IMR-90 (cell line): ENCODE results near the gene CRYBA1. TPM values are rescaled to one million over a fixed set of nuclear protein-coding genes. Genes with fewer than 3 reads are reported as not detected.
A peak's percentile ranks its signal among the peaks of the same experiment; 100 is the strongest.

ENCODE experiments used
- ATAC-seq: fragments of 200-7000 bp; cut with Tn5 transposase; 2 replicates; pipeline ENCODE4 v1.9.1; 2020; ENCODE audit warnings: low read depth, mild to moderate bottlenecking, moderate library complexity
- BruUV-seq: library from RNA; stranded (reverse); fragments of 400-500 nt; replicated peaks from 2 replicates; lab custom pipeline; 2021; lab: Mats Ljungman, UMichigan
- CTCF ChIA-PET: fragments of 300-600 bp; formaldehyde crosslinking; extraction: SDS; loops from one replicate; lab custom pipeline; 2021; ENCODE audit warnings: antibody characterized with exemption; lab: Yijun Ruan, JAX
- POLR2A ChIA-PET: fragments of 300-600 bp; sonication (Branson Sonifier 250); formaldehyde crosslinking; loops from one replicate; lab custom pipeline; 2022; ENCODE audit warnings: antibody characterized with exemption; ENCODE audit not compliant: unreplicated experiment; lab: Charles Lee
- DNase-seq: peaks from one replicate; pipeline ENCODE4 v3.0.0; 2013
- H2AFZ ChIP-seq: replicated peaks from 2 replicates; pipeline ENCODE3; 2013; ENCODE audit warnings: low read length, mild to moderate bottlenecking; ENCODE audit not compliant: poor library complexity
- H2AK5ac ChIP-seq: 2 replicates; pipeline ENCODE4 v1.6.1; 2013; ENCODE audit warnings: low read depth, low read length, inconsistent platforms
- H2AK9ac ChIP-seq: replicated peaks from 2 replicates; pipeline ENCODE3; 2013; ENCODE audit warnings: mild to moderate bottlenecking, low read depth, low read length, moderate library complexity; ENCODE audit not compliant: poor library complexity
- H2BK120ac ChIP-seq: 2 replicates; pipeline ENCODE4 v1.6.1; 2013; ENCODE audit warnings: low read depth, low read length, inconsistent platforms
- H2BK15ac ChIP-seq: 3 replicates; pipeline ENCODE4 v1.6.1; 2013; ENCODE audit warnings: low read depth, low read length, inconsistent platforms
- H2BK20ac ChIP-seq: 2 replicates; pipeline ENCODE4 v1.6.1; 2013; ENCODE audit warnings: low read depth, mild to moderate bottlenecking, inconsistent platforms, low read length, moderate library complexity
- H2BK5ac ChIP-seq: 2 replicates; pipeline ENCODE4 v1.6.1; 2013; ENCODE audit warnings: mild to moderate bottlenecking, low read depth, low read length, inconsistent platforms; ENCODE audit not compliant: poor library complexity, severe bottlenecking
- H3K14ac ChIP-seq: replicated peaks from 2 replicates; pipeline ENCODE4 v1.6.1; 2013; ENCODE audit warnings: low read depth, low read length, inconsistent platforms
- H3K18ac ChIP-seq: 2 replicates; pipeline ENCODE4 v1.6.1; 2013; ENCODE audit warnings: low read depth, low read length, control low read depth
- H3K23ac ChIP-seq: 2 replicates; pipeline ENCODE4 v1.6.1; 2013; ENCODE audit warnings: low read depth, low read length, inconsistent platforms
- H3K27ac ChIP-seq: 2 replicates; pipeline ENCODE4 v1.5.1; 2013; ENCODE audit warnings: mild to moderate bottlenecking, control low read depth, low read length; ENCODE audit not compliant: insufficient read depth
- H3K27me3 ChIP-seq: 2 replicates; pipeline ENCODE4 v1.6.1; 2013; ENCODE audit warnings: low read length; ENCODE audit not compliant: control insufficient read depth, insufficient read depth
- H3K36me3 ChIP-seq: 2 replicates; pipeline ENCODE4 v1.6.1; 2013; ENCODE audit warnings: low read length, mixed read lengths; ENCODE audit not compliant: control insufficient read depth, insufficient read depth
- H3K4ac ChIP-seq: 2 replicates; pipeline ENCODE4 v1.6.1; 2013; ENCODE audit warnings: low read depth, low read length, inconsistent platforms
- H3K4me1 ChIP-seq: 2 replicates; pipeline ENCODE4 v1.6.1; 2013; ENCODE audit warnings: low read length, mixed read lengths; ENCODE audit not compliant: control insufficient read depth, insufficient read depth
- H3K4me2 ChIP-seq: 2 replicates; pipeline ENCODE4 v1.6.1; 2013; ENCODE audit warnings: low read depth, mild to moderate bottlenecking, control low read depth, low read length, moderate library complexity
- H3K4me3 ChIP-seq: 2 replicates; pipeline ENCODE4 v1.5.1; 2013; ENCODE audit warnings: low read depth, mild to moderate bottlenecking, control low read depth, low read length, moderate library complexity; ENCODE audit not compliant: insufficient read depth
- H3K56ac ChIP-seq: 2 replicates; pipeline ENCODE4 v1.6.1; 2013; ENCODE audit warnings: low read length, inconsistent platforms; ENCODE audit not compliant: insufficient read depth; ENCODE audit errors: extremely low read depth
- H3K79me1 ChIP-seq, 2 experiments: 2 replicates each; pipeline ENCODE4 v1.6.1; 2013; ENCODE audit warnings: low read length in 2 of 2, inconsistent platforms in 1 of 2, low read depth in 1 of 2
- H3K9ac ChIP-seq: 2 replicates; pipeline ENCODE4 v1.6.1; 2013; ENCODE audit warnings: low read depth, low read length, control low read depth
- H3K9me1 ChIP-seq: 2 replicates; pipeline ENCODE4 v1.6.1; 2013; ENCODE audit warnings: low read length, inconsistent platforms; ENCODE audit not compliant: insufficient read depth
- H3K9me3 ChIP-seq: 2 replicates; pipeline ENCODE4 v1.6.1; 2013; ENCODE audit warnings: low read length; ENCODE audit not compliant: control insufficient read depth, insufficient read depth
- H4K20me1 ChIP-seq: 2 replicates; pipeline ENCODE4 v1.6.1; 2013; ENCODE audit warnings: low read length, inconsistent platforms; ENCODE audit not compliant: insufficient read depth
- H4K5ac ChIP-seq: 2 replicates; pipeline ENCODE4 v1.6.1; 2013; ENCODE audit warnings: mild to moderate bottlenecking, low read depth, low read length, control low read depth
- H4K8ac ChIP-seq, 2 experiments: 2 replicates each; pipeline ENCODE4 v1.6.1; 2013; ENCODE audit warnings: low read depth in 2 of 2, low read length in 2 of 2, control low read depth in 1 of 2, inconsistent platforms in 1 of 2
- H4K91ac ChIP-seq: 2 replicates; pipeline ENCODE4 v1.6.1; 2013; ENCODE audit warnings: low read depth, low read length, inconsistent platforms; ENCODE audit not compliant: insufficient read depth
- CEBPB ChIP-seq: IDR thresholded peaks from 2 replicates; pipeline ENCODE4 v1.6.1; 2012; ENCODE audit warnings: low read depth, low read length, improper control_type of control experiment
- CHD1 ChIP-seq: IDR thresholded peaks from 2 replicates; pipeline ENCODE4 v1.6.1; 2012; ENCODE audit warnings: low read depth, low read length, improper control_type of control experiment
- ELK1 ChIP-seq: fragments of 150-350 bp; IDR thresholded peaks from 2 replicates; pipeline ENCODE4 v1.6.1; 2016; ENCODE audit warnings: low read depth, mild to moderate bottlenecking, low read length, moderate library complexity, borderline replicate concordance
- FOS ChIP-seq: fragments of 150-350 bp; IDR thresholded peaks from 2 replicates; pipeline ENCODE4 v1.6.1; 2016; ENCODE audit warnings: low read depth, low read length
- MXI1 ChIP-seq: IDR thresholded peaks from 2 replicates; pipeline ENCODE4 v1.6.1; 2012; ENCODE audit warnings: low read depth, mild to moderate bottlenecking, low read length, moderate library complexity, borderline replicate concordance
- NFE2L2 ChIP-seq: fragments of 150-350 bp; IDR thresholded peaks from 2 replicates; pipeline ENCODE4 v1.6.1; 2016; ENCODE audit warnings: low read depth, mild to moderate bottlenecking, low read length
- POLR2A ChIP-seq: IDR thresholded peaks from 2 replicates; pipeline ENCODE4 v1.6.1; 2012; ENCODE audit warnings: mild to moderate bottlenecking, low read depth, low read length
- RAD21 ChIP-seq: IDR thresholded peaks from 2 replicates; pipeline ENCODE4 v1.6.1; 2012; ENCODE audit warnings: low read length, improper control_type of control experiment
- RFX5 ChIP-seq: IDR thresholded peaks from 2 replicates; pipeline ENCODE4 v1.8.0; 2012; ENCODE audit warnings: low read depth, mild to moderate bottlenecking, low read length, moderate library complexity
- SMC3 ChIP-seq: fragments of 150-350 bp; IDR thresholded peaks from 2 replicates; pipeline ENCODE4 v1.6.1; 2016; ENCODE audit warnings: low read depth, mild to moderate bottlenecking, antibody characterized with exemption, low read length, moderate library complexity
- USF2 ChIP-seq: fragments of 150-350 bp; IDR thresholded peaks from 2 replicates; pipeline ENCODE4 v1.6.1; 2017; ENCODE audit warnings: mild to moderate bottlenecking, antibody characterized with exemption, low read length, low read depth
- WGBS, 2 experiments: methylation state at CpG; one replicate each; pipeline versions ENCODE4 v1.1.5 to v1.1.7; 2013; ENCODE audit warnings: missing lambda C conversion rate in 2 of 2; ENCODE audit not compliant: insufficient read length in 1 of 2; ENCODE audit errors: extremely low coverage in 2 of 2; 5-methylcytosine and 5-hydroxymethylcytosine counted together
- dilution Hi-C: fragments of 300-500 bp; cut with HindIII; formaldehyde crosslinking; loops from one replicate; pipeline ENCODE4 v1.14.3; 2018; ENCODE audit warnings: low sequenced_read_pairs; ENCODE audit not compliant: unreplicated experiment
- in situ Hi-C: fragments of 300-500 bp; cut with MboI; formaldehyde crosslinking; loops from 3 replicates; pipeline ENCODE4 v1.14.3; 2019; ENCODE audit warnings: low sequenced_read_pairs, inconsistent platforms, mixed read lengths
- intact Hi-C: fragments of 100-400 bp; cut with micrococcal nuclease; formaldehyde crosslinking; loops from 2 replicates; pipeline ENCODE4 v1.10.0; 2022
- polyA plus RNA-seq, 3 experiments: library from polyadenylated mRNA; depleted of rRNA; stranded (reverse); fragments of >200 nt; gene quantifications; 2 replicates each; pipeline ENCODE4 v1.2.3, GENCODE V29; 2012; ENCODE audit warnings: low replicate concordance in 1 of 3
- total RNA-seq: library from RNA; depleted of rRNA; stranded (reverse); fragments of >200 nt; gene quantifications from 2 replicates; pipeline ENCODE4 v1.2.3, GENCODE V29; 2012

CRYBA1 gene
- total and polyA plus RNA-seq, 2 of the 4 experiments (the other 2 are of a cell fraction): not detected

- H2AK9ac ChIP-seq: no peak overlapping the region
- no peaks in the 10 kb centered on the region for H3K79me1 ChIP-seq
- DNase-seq (no peak), ATAC-seq (no peak)
- H4K8ac ChIP-seq: no peak overlapping the region
- ChIA-PET CTCF (interaction anchor here (0.6 to 1.5 kb wide), 4 partner anchors 10 to 291 kb away, joined by 3 to 5 read pairs (median 4); no protein-coding TSS in a partner anchor), POLR2A (no interaction called here)
- no peak overlapping the region for H3K14ac ChIP-seq
- TF ChIP-seq USF2 (no peak), SMC3 (no peak), RAD21 (no peak), FOS (no peak), ELK1 (no peak), POLR2A (no peak), CEBPB (no peak), CHD1 (no peak), NFE2L2 (no peak), MXI1 (no peak), RFX5 (no peak)
- H2BK15ac ChIP-seq: no peak overlapping the region
- H3K23ac ChIP-seq: no peak overlapping the region
- no peak overlapping the region for H2BK120ac ChIP-seq
- no peak overlapping the region for H4K91ac ChIP-seq
- 0 out of 2 replicates have a peak, but pooled peaks cover 2% of the 10 kb centered on the region for H3K4me1 ChIP-seq
- H3K36me3 ChIP-seq: no peaks in the 10 kb centered on the region
- no peak overlapping the region for H3K9ac ChIP-seq
- peaks cover 12% of the 10 kb centered on the region for H3K9me1 ChIP-seq
- no peaks in the 10 kb centered on the region for H3K9me3 ChIP-seq
- no TSS peak for BruUV-seq
- no peak overlapping the region for H4K5ac ChIP-seq
- 81% methylated on average over 2 of the region's 5 CpGs; no CpG with 5 or more reads in 1 of the 2 experiments for WGBS, 2 experiments
- in situ Hi-C loops: no loop called here
- no peak overlapping the region for H3K4me3 ChIP-seq
- H2BK20ac ChIP-seq: no peak overlapping the region
- no peak overlapping the region for H2AK5ac ChIP-seq
- dilution Hi-C loops: no loop called here
- no peak overlapping the region for H3K56ac ChIP-seq
- H2AFZ ChIP-seq: peak overlapping the region; percentile 39
- intact Hi-C loops: no loop called here
- H2BK5ac ChIP-seq: no peak overlapping the region
- H3K18ac ChIP-seq: no peak overlapping the region
- H3K27ac ChIP-seq: no peak overlapping the region
- H3K27me3 ChIP-seq: peaks cover 4% of the 10 kb centered on the region; the same call in 1 of the 2 replicates
- H3K4me2 ChIP-seq: no peak overlapping the region
- H3K4ac ChIP-seq: no peak overlapping the region
- H4K20me1 ChIP-seq: no peaks in the 10 kb centered on the region
These were observed 37.6 kb upstream of the CRYBA1 start for GRCh38 chr17:29209073-29209472.
